ENCODE results near the gene KIAA1755. TPM values are rescaled to one million over a fixed set of nuclear protein-coding genes. Genes with fewer than 3 reads are reported as not detected.

The KIAA1755 gene
- total and polyA plus RNA-seq, 10 of the 15 experiments (the other 5 are each of a cell fraction or from before 2014, with no cell fraction given) = not detected

DNA sequence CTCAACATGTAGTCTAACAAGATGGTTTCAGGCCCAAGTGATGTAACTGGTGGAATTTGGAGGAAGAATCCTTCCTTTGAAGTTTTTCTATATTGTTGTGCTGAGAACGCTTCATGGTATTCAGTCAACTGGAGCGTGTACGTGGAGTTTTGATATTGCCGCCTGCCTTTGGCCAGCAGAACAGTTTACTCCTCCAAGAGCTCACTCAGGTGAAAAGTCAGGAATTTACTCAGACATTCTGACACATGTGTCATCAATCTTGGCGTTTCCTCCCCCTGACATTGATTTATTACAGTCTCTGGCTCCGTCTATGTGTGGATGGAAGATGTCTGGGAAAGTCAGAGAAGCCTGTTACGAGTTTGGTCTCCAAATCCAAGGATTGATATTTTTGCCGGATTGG is 76.4 kb downstream of the KIAA1755 start:
- no peak for TF ChIP-seq NR2F1 (conservative IDR thresholded peaks at IDR 0.05)
- no peak for TF ChIP-seq BMI1 (IDR thresholded peaks at IDR 0.05; ENCODE audit: borderline replicate concordance)
- TF ChIP-seq DPF2 (IDR thresholded peaks at IDR 0.05) = no peak
- TF ChIP-seq SREBF1 (IDR thresholded peaks at IDR 0.05; ENCODE audit: low read length) = no peak
- no peak for TF ChIP-seq KDM1A (IDR thresholded peaks at IDR 0.05; ENCODE audit: borderline replicate concordance)
- Histone ChIP-seq H3K4me3 (no peak overlapping the region), H4K20me1 (ENCODE audit: control insufficient read depth, insufficient read depth) (no peaks in the 10 kb centered on the region), H2AFZ (ENCODE audit: control insufficient read depth, low read depth, low read length) (no peak overlapping the region), H3K4me1 (ENCODE audit: control insufficient read depth, insufficient read depth, low read length) (peaks cover 6% of the 10 kb centered on the region), H3K9ac (ENCODE audit: control insufficient read depth, insufficient read depth, low read length) (no peak overlapping the region), H3K79me2 (ENCODE audit: control insufficient read depth, insufficient read depth, low read length) (no peaks in the 10 kb centered on the region), H3K27ac (ENCODE audit: control insufficient read depth, insufficient read depth) (no peak overlapping the region), H3K9me3 (replicated peaks; ENCODE audit: control insufficient read depth, insufficient read depth, low read length) (no peaks in the 10 kb centered on the region), H3K4me2 (ENCODE audit: control insufficient read depth, insufficient read depth) (no peak overlapping the region), H3K27me3 (replicated peaks in 1 of 2; ENCODE audit: control insufficient read depth in 2 of 2, insufficient read depth in 2 of 2, low read length in 1 of 2) (no peaks in the 10 kb centered on the region), H3K36me3 (ENCODE audit: control insufficient read depth in 2 of 2, insufficient read depth in 2 of 2, low read length in 1 of 2) (no peaks in the 10 kb centered on the region)
- in situ Hi-C loops (cut with MboI) (no loop called here), intact Hi-C loops (cut with micrococcal nuclease; ENCODE audit: unreplicated experiment) (no loop called here)
- 48% methylated on average over 8 of the region's 8 CpGs for WGBS (ENCODE audit: insufficient coverage, insufficient replicate concordance, low lambda C conversion rate, missing lambda C conversion rate)
- RAD21 ChIA-PET (ENCODE audit: unreplicated experiment) = no interaction called here
- no peak for FAIRE-seq
- DNase-seq (ENCODE audit: low read depth, low spot score) = no peak
- CTCF ChIA-PET = interaction anchor here (0.6 kb wide), 1 partner anchor 14 kb away, joined by 4 read pairs; no protein-coding TSS in a partner anchor
- no peak for ATAC-seq
- no TSS peak for BruUV-seq (replicated peaks)
- SMC1A ChIA-PET (ENCODE audit: uncharacterized antibody, unreplicated experiment) = no interaction called here
- POLR2A ChIA-PET = no interaction called here

DNA sequence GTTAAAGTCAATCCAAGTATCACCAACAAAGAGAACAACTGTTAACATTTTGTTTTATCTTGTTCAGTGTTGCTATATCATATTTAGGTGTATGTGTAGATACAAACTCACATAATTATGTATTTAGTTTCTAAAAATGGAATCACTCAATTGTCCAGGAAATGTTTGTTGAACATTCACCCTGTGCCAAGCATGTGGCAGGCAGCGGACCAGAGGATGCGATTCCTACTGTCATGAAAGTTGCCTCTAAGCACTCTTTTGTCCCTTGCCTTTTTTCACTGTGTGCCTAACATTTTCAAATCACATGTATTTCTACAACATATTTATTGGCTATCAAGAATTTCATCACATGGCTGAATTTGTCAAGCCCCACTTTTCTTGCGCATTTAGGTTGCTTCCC is 78.6 kb downstream of the KIAA1755 start:
- intact Hi-C loops (cut with micrococcal nuclease; ENCODE audit: unreplicated experiment) = no loop called here
- no TSS peak for BruUV-seq (replicated peaks)
- TF ChIP-seq SIN3A (IDR thresholded peaks at IDR 0.05; ENCODE audit: low read depth, low read length) (no peak), HDAC2 (IDR thresholded peaks at IDR 0.05) (no peak), ZSCAN29 (IDR thresholded peaks at IDR 0.05) (no peak), CBX3 (IDR thresholded peaks at IDR 0.05; ENCODE audit: borderline replicate concordance, low read depth) (no peak), GATAD2B (conservative IDR thresholded peaks at IDR 0.05; ENCODE audit: low read depth) (no peak), ZNF217 (IDR thresholded peaks at IDR 0.05) (no peak), BMI1 (IDR thresholded peaks at IDR 0.05; ENCODE audit: borderline replicate concordance) (no peak), EP300 (IDR thresholded peaks at IDR 0.05; ENCODE audit: borderline replicate concordance in 1 of 2, control insufficient read depth in 1 of 2, low read depth in 2 of 2, low read length in 2 of 2) (no peak), NR2F1 (conservative IDR thresholded peaks at IDR 0.05) (no peak), MTA3 (IDR thresholded peaks at IDR 0.05; ENCODE audit: borderline replicate concordance, low read length) (no peak)
- TF ChIP-seq, protein P1, sequence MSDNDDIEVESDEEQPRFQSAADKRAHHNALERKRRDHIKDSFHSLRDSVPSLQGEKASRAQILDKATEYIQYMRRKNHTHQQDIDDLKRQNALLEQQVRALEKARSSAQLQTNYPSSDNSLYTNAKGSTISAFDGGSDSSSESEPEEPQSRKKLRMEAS (IDR thresholded peaks at IDR 0.05; ENCODE audit: low read depth, low read length) = no peak
- TF ChIP-seq, protein P2, sequence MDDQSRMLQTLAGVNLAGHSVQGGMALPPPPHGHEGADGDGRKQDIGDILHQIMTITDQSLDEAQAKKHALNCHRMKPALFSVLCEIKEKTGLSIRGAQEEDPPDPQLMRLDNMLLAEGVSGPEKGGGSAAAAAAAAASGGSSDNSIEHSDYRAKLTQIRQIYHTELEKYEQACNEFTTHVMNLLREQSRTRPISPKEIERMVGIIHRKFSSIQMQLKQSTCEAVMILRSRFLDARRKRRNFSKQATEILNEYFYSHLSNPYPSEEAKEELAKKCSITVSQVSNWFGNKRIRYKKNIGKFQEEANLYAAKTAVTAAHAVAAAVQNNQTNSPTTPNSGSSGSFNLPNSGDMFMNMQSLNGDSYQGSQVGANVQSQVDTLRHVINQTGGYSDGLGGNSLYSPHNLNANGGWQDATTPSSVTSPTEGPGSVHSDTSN (IDR thresholded peaks at IDR 0.05; ENCODE audit: insufficient replicate concordance, low read depth, low read length) = no peak
- TF ChIP-seq, protein P3, sequence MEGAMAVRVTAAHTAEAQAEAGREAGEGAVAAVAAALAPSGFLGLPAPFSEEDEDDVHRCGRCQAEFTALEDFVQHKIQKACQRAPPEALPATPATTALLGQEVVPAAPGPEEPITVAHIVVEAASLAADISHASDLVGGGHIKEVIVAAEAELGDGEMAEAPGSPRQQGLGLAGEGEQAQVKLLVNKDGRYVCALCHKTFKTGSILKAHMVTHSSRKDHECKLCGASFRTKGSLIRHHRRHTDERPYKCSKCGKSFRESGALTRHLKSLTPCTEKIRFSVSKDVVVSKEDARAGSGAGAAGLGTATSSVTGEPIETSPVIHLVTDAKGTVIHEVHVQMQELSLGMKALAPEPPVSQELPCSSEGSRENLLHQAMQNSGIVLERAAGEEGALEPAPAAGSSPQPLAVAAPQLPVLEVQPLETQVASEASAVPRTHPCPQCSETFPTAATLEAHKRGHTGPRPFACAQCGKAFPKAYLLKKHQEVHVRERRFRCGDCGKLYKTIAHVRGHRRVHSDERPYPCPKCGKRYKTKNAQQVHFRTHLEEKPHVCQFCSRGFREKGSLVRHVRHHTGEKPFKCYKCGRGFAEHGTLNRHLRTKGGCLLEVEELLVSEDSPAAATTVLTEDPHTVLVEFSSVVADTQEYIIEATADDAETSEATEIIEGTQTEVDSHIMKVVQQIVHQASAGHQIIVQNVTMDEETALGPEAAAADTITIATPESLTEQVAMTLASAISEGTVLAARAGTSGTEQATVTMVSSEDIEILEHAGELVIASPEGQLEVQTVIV (IDR thresholded peaks at IDR 0.05; ENCODE audit: borderline replicate concordance, partially characterized antibody) = no peak

More for the DNA sequence above, 78.6 kb downstream of the KIAA1755 start:
- FAIRE-seq (no peak), ATAC-seq (no peak), DNase-seq (ENCODE audit: low read depth, low spot score) (no peak)
- no peaks in the 10 kb centered on the region; a peak in 1 of 4 replicates for H3K27me3 ChIP-seq (replicated peaks in 1 of 2; ENCODE audit: control insufficient read depth in 2 of 2, insufficient read depth in 2 of 2, low read length in 1 of 2)
- CTCF ChIA-PET = interaction anchor here (1.0 to 1.9 kb wide), 4 partner anchors 15 to 124 kb away, joined by 3 to 12 read pairs (median 4); no protein-coding TSS in a partner anchor
- H3K4me1 ChIP-seq (ENCODE audit: control insufficient read depth, insufficient read depth, low read length) = peaks cover 6% of the 10 kb centered on the region
- no peak overlapping the region for H3K4me3 ChIP-seq
- H3K9ac ChIP-seq (ENCODE audit: control insufficient read depth, insufficient read depth, low read length) = no peak overlapping the region
- H3K36me3 ChIP-seq (ENCODE audit: control insufficient read depth in 2 of 2, insufficient read depth in 2 of 2, low read length in 1 of 2) = no peaks in the 10 kb centered on the region
- in situ Hi-C loops (cut with MboI) = no loop called here
- SMC1A ChIA-PET (ENCODE audit: uncharacterized antibody, unreplicated experiment) = interaction anchor here (1.0 to 1.6 kb wide), 2 partner anchors 120 to 123 kb away, joined by 3 to 6 read pairs; no protein-coding TSS in a partner anchor
- H3K79me2 ChIP-seq (ENCODE audit: control insufficient read depth, insufficient read depth, low read length) = no peaks in the 10 kb centered on the region
- no peak overlapping the region for H2AFZ ChIP-seq (ENCODE audit: control insufficient read depth, low read depth, low read length)
- POLR2A ChIA-PET = no interaction called here
- H3K27ac ChIP-seq (ENCODE audit: control insufficient read depth, insufficient read depth) = no peak overlapping the region
- no peaks in the 10 kb centered on the region for H4K20me1 ChIP-seq (ENCODE audit: control insufficient read depth, insufficient read depth)
- RAD21 ChIA-PET (ENCODE audit: unreplicated experiment) = interaction anchor here (0.8 kb wide), 1 partner anchor 19 kb away, joined by 3 read pairs; no protein-coding TSS in a partner anchor
- H3K9me3 ChIP-seq (replicated peaks; ENCODE audit: control insufficient read depth, insufficient read depth, low read length) = no peaks in the 10 kb centered on the region
- no peak overlapping the region for H3K4me2 ChIP-seq (ENCODE audit: control insufficient read depth, insufficient read depth)
- WGBS (ENCODE audit: insufficient coverage, insufficient replicate concordance, low lambda C conversion rate, missing lambda C conversion rate) = 100% methylated on average over 3 of the region's 3 CpGs

Data from GM12878 (cell line).